ENCODE data around the gene POC1A. TPM values are rescaled to one million over a fixed set of nuclear protein-coding genes. Genes with fewer than 3 reads are reported as not detected.

Gene POC1A
- total and polyA plus RNA-seq, 8 donors = 0.37 to 1.1 (median 0.71) TPM

GRCh38 chr3:52070724-52071621 lies 83.2 kb downstream of the POC1A start:
- intact Hi-C loops (cut with DNase I) = no loop called here
- Histone ChIP-seq H3K9me3 (no peaks in the 10 kb centered on the region), H3K27me3 (no peaks in the 10 kb centered on the region), H3K27ac (no peak overlapping the region), H3K4me1 (no peaks in the 10 kb centered on the region), H3K4me3 (no peak overlapping the region), H3K36me3 (no peaks in the 10 kb centered on the region)
- DNase-seq (no peak), ATAC-seq (peak; percentile 29 to 60 (median 52)), FAIRE-seq (no peak)
- no peak for TF ChIP-seq CTCF (IDR thresholded peaks at IDR 0.05)
- 81 to 85% methylated on average over 22 of the region's 22 CpGs for WGBS, 2 donors

- H3K4me1 ChIP-seq = no peaks in the 10 kb centered on the region
- DNase-seq (no peak), FAIRE-seq (no peak), ATAC-seq (no peak)
- no peaks in the 10 kb centered on the region for H3K9me3 ChIP-seq
- no peak for TF ChIP-seq CTCF (IDR thresholded peaks at IDR 0.05)
- 96 to 97% methylated on average over 4 of the region's 4 CpGs for WGBS, 2 donors
- H3K36me3 ChIP-seq = no peaks in the 10 kb centered on the region
- H3K27me3 ChIP-seq = no peaks in the 10 kb centered on the region
- intact Hi-C loops (cut with DNase I) = no loop called here
- H3K27ac ChIP-seq = no peak overlapping the region
- no peak overlapping the region for H3K4me3 ChIP-seq
These were observed 84.4 kb downstream of the POC1A start for GRCh38 chr3:52069855-52070254.

GRCh38 chr3:52069135-52069534 lies 85.1 kb downstream of the POC1A start:
- TF ChIP-seq CTCF (IDR thresholded peaks at IDR 0.05) = no peak
- 85 to 87% methylated on average over 5 of the region's 5 CpGs for WGBS, 2 donors
- H3K27ac ChIP-seq = no peak overlapping the region
- H3K36me3 ChIP-seq = no peaks in the 10 kb centered on the region
- no peak for DNase-seq
- no peaks in the 10 kb centered on the region for H3K9me3 ChIP-seq
- H3K4me3 ChIP-seq = no peak overlapping the region
- H3K4me1 ChIP-seq = no peaks in the 10 kb centered on the region
- intact Hi-C loops (cut with DNase I) = no loop called here
- no peaks in the 10 kb centered on the region for H3K27me3 ChIP-seq
- ATAC-seq = no peak
- FAIRE-seq = no peak

- no peaks in the 10 kb centered on the region for H3K4me1 ChIP-seq
- ATAC-seq (no peak), FAIRE-seq (no peak), DNase-seq (no peak)
- H3K27ac ChIP-seq = no peak overlapping the region
- intact Hi-C loops (cut with DNase I) = no loop called here
- H3K9me3 ChIP-seq = no peaks in the 10 kb centered on the region
- TF ChIP-seq CTCF (IDR thresholded peaks at IDR 0.05) = no peak
- no peak overlapping the region for H3K4me3 ChIP-seq
- WGBS, 2 donors = 92 to 93% methylated on average over 12 of the region's 12 CpGs
- H3K36me3 ChIP-seq = no peaks in the 10 kb centered on the region
- no peaks in the 10 kb centered on the region for H3K27me3 ChIP-seq
These were observed 85.5 kb downstream of the POC1A start for GRCh38 chr3:52068730-52069129.

GRCh38 chr3:52068055-52068571 lies 86.1 kb downstream of the POC1A start:
- FAIRE-seq (no peak), DNase-seq (no peak), ATAC-seq (no peak)
- no peaks in the 10 kb centered on the region for H3K4me1 ChIP-seq
- no peaks in the 10 kb centered on the region for H3K27me3 ChIP-seq
- H3K27ac ChIP-seq = no peak overlapping the region
- H3K9me3 ChIP-seq = no peaks in the 10 kb centered on the region
- H3K4me3 ChIP-seq = no peak overlapping the region
- no peaks in the 10 kb centered on the region for H3K36me3 ChIP-seq
- TF ChIP-seq CTCF (IDR thresholded peaks at IDR 0.05) = no peak
- WGBS, 2 donors = 89% methylated on average over 12 of the region's 12 CpGs
- intact Hi-C loops (cut with DNase I) = no loop called here

Measured in pancreas (tissue), 10 donors.